ENCODE results near the gene SUGP1.
"Not testable (repeated sequence)": the region's sequence is repeated elsewhere in the genome, so short reads cannot be mapped to it uniquely, and the experiment has no call there.

SUGP1 gene

DNA sequence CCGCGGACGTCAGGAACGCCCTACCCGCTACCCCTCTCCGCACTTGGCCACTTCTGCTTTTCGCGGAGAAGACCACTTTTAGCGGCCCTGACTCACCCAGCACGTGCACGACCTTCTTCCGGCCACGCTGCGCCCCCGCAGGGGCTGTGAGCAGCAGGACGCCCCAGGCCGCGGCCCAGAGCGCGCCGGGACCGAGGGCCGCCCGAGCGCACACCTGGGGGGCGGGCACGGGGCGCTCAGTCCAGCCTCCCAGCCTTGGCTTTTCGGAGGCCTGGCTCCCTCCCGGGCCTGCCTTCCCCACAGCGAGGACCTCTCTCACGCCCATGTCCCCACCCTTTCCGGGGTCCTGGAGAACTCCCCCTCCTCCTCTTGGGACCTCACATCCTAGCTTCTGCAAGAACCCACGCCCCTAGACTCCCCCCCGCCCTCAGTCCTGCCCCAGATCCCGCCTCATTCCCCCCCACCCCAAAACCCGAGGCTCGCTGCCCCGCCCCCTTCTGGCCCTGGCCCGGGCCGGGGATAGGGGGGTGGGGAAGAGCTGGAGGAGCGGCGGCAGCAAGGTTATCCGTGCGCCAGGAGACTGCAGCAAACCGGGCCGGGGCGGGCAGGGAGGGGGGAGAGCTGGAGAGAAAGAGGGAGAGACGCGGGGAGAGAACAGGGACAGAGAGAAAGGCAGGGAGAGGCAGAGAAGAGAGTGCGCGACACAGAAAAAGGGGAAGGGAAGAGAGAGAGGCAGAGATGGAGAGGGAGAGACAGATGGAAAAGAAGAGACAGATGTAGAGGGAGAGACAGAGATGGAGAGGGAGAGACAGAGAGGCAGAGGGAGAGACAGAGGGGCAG, 58.7 kb downstream of the SUGP1 start:
- no peak for DNase-seq

DNA sequence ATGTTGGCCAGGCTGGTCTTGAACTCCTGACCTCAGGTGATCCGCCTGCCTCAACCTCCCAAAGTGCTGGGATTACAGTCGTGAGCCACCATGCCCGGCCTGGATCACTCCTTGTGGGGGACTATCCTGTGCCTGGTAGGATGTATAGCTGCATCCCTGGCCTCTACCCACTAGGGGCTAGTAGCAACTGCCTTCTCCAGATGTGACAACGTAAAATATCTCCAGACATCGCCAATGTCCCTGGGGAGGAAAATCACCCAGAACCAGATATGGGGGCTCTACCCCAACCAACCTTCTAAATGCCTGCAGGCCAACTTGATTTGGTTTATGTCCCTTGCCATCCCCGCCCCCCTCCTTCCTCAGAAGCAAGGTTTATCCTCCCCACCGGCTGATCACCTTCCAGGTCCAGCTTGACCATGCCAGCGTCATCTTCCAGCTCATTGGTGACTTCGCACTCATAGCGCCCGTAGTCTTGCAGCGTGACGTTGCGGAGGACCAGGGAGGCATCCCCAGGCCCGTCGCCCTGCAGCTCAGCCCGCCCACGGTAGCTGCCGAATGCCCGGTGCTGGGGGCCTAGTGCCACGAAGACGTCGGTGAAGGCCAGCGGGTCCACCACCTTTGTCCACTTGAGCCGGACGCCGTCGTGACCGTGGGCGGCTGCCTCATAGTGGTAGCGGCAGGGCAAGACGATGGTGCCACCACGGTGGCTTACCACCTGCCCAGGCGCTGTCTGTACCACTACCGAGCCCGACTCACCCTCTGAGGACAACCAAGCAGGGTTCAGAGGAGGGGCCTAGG, 59.7 kb downstream of the SUGP1 start:
- no peak for DNase-seq

GRCh38 chr19:19259741-19260140, 60.6 kb downstream of the SUGP1 start:
- no peak for DNase-seq

- DNase-seq: no peak
Measured at GRCh38 chr19:19258589-19259338, 61.5 kb downstream of the SUGP1 start.

DNA sequence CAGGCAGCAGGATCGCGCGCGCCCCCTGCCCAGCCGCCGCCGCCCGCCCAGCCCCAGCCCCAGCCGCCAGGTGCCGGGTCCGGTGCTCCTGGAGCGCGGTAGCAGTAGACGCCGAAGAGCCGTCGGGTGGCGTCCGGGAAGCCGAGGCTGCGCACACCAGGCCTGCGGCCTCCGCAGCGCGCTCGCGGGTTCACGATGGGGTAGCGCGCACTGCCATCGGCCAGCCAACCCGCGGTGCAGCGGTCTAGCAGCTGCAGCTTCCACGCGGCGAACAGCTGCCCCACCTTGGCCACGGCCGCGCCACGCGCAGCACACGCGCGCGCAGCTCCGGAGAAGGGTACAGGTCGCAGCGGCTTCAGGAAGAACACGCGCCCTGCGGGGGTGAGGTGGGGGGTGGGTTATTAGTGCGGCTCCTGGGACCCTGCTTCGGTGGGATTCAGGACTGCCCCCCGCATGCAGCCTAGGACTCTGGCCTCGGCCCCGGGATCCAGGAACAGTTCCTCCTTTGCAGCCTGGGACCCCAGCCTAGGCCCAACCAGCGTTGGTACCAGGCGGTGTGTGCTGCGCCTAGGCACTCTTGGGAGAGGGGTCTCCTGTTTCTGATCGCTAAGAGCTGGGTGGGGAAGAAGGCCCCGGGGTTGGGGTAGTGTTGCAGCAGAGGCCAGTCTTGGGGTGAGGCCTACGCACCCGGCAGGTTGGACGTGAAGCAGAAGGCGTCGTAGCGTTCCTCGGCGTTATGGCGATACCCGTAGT, 62.3 kb downstream of the SUGP1 start:
- DNase-seq: no peak

DNA sequence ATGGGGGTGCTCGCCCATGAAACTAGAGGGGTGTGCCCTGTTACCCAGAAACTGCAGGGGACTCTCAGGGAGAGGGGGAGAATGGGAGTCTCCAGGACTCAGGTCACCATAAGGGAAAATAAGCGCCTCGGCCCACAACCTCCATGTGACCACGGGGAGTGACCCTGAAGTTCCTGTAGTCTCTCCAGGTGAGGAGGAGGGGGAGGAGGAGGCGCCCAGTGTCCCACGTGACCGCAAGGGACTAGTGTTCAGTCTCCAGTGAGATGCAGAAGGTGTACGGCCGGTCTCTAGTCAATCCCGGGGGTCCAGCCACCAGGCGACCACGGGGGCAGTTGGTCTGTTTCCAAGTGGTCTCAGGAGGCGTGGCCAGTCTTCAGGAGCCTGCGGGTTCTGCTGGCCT, 63.2 kb downstream of the SUGP1 start:
- DNase-seq: no peak

DNA sequence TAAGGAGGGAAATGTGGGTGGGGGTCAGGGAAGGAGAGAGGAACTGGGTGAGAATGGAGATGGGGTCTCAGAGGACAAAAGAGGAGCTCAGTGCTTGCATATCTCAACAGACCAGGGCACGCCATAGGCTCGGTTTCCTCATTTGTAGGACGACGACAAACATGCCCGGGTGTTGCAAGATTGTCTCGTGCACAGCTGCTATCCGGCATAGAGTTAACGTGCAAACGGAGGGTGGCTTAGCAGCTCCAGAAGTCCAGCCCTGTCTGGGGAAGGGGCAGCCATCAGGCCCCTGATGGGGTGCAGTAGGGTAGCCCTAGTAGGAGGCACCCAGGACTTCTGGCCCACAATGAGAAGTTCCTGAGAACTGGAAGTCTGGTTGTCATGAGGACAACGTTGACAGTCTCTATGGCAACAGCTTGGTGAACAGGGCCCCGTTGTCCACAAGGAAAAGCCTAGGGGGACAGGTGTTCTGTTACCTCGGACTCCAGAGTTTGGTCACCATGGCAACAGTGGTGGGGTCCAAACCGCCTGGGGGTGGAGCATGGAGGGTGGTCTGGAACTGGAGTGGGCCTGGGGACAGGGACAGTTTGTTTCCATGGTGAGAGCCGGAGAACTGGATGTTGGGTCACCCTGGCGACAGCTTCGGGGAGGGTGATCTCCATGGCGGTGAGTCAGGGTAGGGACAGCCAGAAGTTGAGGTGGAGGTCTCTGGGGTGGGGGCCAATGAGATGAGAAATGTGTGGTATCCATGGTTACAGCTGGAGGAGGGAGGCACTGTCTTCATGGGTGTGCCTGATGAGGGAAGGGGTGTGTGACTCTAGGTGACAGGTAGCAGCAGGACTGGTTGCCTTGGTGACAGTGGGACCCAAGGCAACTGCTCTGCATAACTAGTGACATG, 64.0 kb downstream of the SUGP1 start:
- no peak for DNase-seq

DNA sequence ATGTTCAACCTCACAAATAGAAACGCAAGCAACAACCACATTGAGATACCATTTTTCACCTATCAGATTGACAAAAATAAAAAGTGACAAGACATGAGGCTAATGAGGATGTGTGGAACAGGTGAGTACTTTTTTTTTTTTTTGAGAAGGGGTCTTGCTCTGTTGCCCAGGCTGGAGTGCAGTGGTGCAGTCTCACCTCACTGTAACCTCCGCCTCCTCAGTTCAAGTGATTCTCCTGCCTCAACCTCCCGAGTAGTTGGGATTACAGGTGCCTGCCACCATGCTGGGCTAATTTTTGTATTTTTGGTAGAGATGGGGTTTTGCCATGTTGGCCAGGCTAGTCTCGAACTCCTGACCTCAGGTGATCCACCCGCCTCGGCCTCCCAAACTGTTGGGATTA, 66.9 kb downstream of the SUGP1 start:
- not testable (repeated sequence) for DNase-seq

- no peak for DNase-seq
Measured at GRCh38 chr19:19250196-19250801, 70.0 kb downstream of the SUGP1 start.

GRCh38 chr19:19240476-19240875, 79.8 kb downstream of the SUGP1 start:
- DNase-seq: no peak

GRCh38 chr19:19239675-19240074, 80.6 kb downstream of the SUGP1 start:
- DNase-seq: no peak

- DNase-seq: no peak
Measured at GRCh38 chr19:19238126-19238894, 82.0 kb downstream of the SUGP1 start.

- DNase-seq: no peak
Measured at GRCh38 chr19:19236173-19236572, 84.1 kb downstream of the SUGP1 start.

DNA sequence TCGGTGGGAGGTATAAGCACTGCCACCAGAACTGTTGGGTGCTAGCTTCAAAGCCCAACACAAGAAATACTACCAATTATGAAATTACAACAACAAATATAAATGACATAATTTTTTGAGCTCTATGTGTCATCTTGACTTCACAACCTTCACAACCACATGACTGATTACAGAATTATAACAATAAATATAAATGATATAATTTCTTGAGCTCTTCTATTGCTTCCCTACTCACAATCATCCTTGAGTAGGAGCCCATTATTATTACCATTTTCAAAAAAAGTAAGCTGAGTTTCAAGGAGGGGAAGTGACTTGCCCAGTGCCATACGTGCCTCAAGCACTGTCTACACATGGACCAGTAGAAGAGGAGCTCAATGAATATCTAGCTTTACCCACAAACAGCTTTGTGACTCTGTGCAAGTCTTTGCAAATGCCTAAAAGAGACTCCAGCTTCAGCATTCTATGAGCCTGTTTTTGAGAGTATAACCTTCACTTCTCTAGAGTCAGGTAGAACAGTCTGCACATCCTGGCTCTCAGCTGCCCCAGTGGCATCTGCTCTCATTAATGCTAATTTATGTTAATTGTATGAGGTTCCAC, 86.0 kb downstream of the SUGP1 start:
- DNase-seq: no peak

DNA sequence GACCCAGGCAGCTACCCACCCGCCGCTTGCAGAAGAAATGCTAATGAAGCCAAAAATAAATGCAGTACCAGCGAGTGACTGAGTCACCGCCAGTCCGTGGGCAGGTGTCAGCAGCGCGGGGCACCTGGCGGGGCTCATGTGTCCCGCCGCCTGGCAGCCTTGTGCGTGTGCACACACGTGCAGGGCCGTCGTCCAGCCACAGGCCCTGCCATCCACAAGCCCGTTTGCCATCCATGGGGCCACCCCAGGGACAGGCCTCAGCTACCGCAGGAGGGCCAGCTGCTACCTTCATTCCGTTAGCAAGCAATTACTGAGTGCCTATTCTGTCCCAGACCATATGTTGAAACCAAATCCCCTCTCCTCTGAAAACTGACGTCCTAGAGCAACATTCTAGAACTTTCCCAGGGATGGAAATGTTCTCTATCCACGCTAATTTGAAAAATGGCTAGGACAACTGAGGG, 88.0 kb downstream of the SUGP1 start:
- no peak for DNase-seq

DNA sequence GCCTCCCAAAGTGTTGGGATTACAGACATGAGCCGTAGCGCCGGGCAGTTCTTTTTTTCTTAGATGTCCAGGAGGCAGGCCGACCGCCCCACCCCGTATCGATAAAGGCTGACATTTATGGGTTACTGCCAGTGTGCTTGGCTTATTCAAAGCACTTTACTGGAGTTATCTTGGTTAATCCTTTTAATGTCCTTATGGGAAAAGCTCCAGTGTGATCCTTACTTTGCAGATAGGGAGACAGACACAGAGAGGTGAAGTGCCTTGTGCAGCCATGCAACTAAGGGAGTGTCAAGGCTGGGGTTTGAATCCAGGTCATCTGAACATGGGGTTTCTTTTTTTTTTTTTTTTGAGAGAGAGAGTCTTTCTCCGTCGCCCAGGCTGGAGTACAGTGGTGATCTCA, 89.3 kb downstream of the SUGP1 start:
- no peak for DNase-seq

DNA sequence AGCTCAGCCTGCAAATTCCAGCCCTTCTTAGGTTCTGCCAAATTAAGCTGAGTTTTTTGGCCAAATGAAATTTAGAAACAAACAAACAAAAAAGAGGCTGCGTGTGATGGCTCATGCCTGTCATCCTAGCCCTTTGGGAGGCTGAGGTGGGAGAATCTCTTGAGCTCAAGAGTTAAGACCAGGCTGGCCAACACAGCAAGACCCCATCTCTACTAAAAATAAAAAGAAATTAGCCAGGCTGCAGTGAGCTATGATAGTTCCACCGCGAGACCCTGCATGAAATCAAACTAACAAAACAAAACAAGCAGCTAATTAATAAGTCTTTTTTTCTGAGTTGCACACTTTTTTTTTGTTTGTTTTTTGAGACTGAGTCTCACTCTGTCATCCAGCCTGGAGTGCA, 90.6 kb downstream of the SUGP1 start:
- no peak for DNase-seq

GRCh38 chr19:19227217-19227616, 93.1 kb downstream of the SUGP1 start:
- no peak for DNase-seq

GRCh38 chr19:19226663-19227062, 93.6 kb downstream of the SUGP1 start:
- DNase-seq: no peak

- DNase-seq: no peak
Measured at GRCh38 chr19:19226204-19226603, 94.1 kb downstream of the SUGP1 start.

Data from AML-193 (cell line).